ENCODE data around the gene TSPAN17.

TSPAN17 gene

GRCh38 chr5:176608937-176609723 is 38.2 kb upstream of the TSPAN17 start:
- H3K4me3 ChIP-seq (ENCODE audit: low read depth, low read length) = peak overlapping the region; percentile 60
- 0 out of 2 replicates have a peak, but pooled peaks have one; percentile 17 for TF ChIP-seq CTCF (IDR thresholded peaks at IDR 0.05; ENCODE audit: borderline replicate concordance, insufficient read depth, low read depth, low read length)

DNA sequence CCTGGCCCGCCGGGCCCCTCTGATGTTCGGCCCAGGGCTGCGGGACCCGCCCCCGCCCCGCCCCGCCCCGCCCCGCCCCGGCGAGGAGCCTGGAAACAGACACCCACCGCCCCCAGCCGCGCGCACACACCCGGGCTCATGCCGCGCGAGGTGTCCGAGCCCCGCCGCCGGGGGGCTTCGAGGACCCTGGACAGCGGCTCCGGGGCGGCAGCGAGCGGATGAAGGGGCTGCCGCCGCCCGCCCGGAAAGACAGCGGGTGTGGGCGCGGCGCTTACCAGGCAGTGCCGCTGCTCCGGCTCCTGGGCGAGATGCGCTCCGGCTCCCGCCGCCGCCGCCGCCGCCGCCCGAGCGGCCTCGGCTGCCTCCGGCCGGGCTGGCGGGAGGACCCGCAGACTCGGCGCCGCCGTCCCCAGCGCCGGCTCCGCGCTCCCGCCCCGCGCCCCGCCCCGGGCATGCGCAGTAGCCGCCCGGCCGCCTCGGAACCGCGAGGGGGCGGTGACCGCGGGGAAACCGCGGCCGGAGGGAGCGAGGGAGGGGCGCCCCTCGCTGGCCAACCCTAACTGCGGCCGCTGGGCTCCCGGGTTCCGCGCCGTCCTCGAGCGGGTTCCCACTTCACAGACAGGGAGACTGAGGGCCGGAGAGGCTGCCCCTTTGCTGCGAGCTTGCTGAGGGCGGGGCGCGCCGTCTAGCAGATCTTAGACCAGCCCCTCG is 37.4 kb upstream of the TSPAN17 start, which contains the start of gene GPRIN1:
Gene GPRIN1, minus strand, starts transcription at position 433 of the 711 bp plus-strand sequence. CDS start 10,322 bp downstream, outside the sequence.
- H3K4me3 ChIP-seq (ENCODE audit: low read depth, low read length) = peak within 1 kb of the TSS; percentile 60
- peak; percentile 22; the same call in 1 of the 2 replicates for TF ChIP-seq CTCF (IDR thresholded peaks at IDR 0.05; ENCODE audit: borderline replicate concordance, insufficient read depth, low read depth, low read length)

GRCh38 chr5:176610435-176610773 is 36.9 kb upstream of the TSPAN17 start:
- no peak for TF ChIP-seq CTCF (IDR thresholded peaks at IDR 0.05; ENCODE audit: borderline replicate concordance, insufficient read depth, low read depth, low read length)
- peak overlapping the region; percentile 60 for H3K4me3 ChIP-seq (ENCODE audit: low read depth, low read length)

- no peak overlapping the region for H3K4me3 ChIP-seq (ENCODE audit: low read depth, low read length)
- TF ChIP-seq CTCF (IDR thresholded peaks at IDR 0.05; ENCODE audit: borderline replicate concordance, insufficient read depth, low read depth, low read length) = no peak
These were observed 35.8 kb upstream of the TSPAN17 start for GRCh38 chr5:176611435-176611834.

GRCh38 chr5:176612008-176612407 is 35.3 kb upstream of the TSPAN17 start:
- TF ChIP-seq CTCF (IDR thresholded peaks at IDR 0.05; ENCODE audit: borderline replicate concordance, insufficient read depth, low read depth, low read length) = no peak
- no peak overlapping the region for H3K4me3 ChIP-seq (ENCODE audit: low read depth, low read length)

DNA sequence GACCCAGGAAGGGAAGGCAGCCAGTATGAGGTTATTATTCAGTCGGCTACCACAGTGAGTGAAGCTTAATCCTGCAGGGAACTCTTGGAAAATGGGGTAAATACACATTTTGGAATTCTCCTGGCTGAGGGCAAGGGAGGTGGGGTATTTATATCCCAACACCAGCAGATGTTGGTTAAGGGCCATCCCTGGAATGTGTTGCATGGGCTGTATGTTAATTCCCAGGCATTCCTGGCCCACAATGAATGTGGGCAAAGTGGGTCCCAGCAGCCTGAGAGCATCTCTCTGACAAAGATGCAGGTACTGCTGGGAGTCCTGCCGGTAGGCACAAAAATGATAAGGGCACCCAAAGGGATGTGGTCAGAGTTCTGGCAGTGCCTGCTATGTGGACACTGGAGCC is 34.4 kb upstream of the TSPAN17 start:
- no peak for TF ChIP-seq CTCF (IDR thresholded peaks at IDR 0.05; ENCODE audit: borderline replicate concordance, insufficient read depth, low read depth, low read length)
- H3K4me3 ChIP-seq (ENCODE audit: low read depth, low read length) = no peak overlapping the region
